Spinal cord (tissue), 10 donors: Measurements from ENCODE around the gene ST8SIA6. TPM values are rescaled to one million over a fixed set of nuclear protein-coding genes. Genes with fewer than 3 reads are reported as not detected.

Experiments
- DNase-seq, 6 donors: peaks; one replicate each; pipeline versions ENCODE4 v3.0.0 to v3.0.0-alpha.2; 2013 to 2015; ENCODE audit warnings: low spot score in 6 of 6, low read depth in 4 of 6
- H3K27ac ChIP-seq: one replicate; pipeline ENCODE4 v1.5.1; 2013; ENCODE audit warnings: low read depth, low read length, control low read depth
- H3K27me3 ChIP-seq: one replicate; pipeline ENCODE4 v1.6.1; 2013; ENCODE audit warnings: low read length; ENCODE audit not compliant: control insufficient read depth, insufficient read depth
- H3K36me3 ChIP-seq: one replicate; pipeline ENCODE4 v1.6.1; 2013; ENCODE audit warnings: low read length; ENCODE audit not compliant: control insufficient read depth, insufficient read depth
- H3K4me1 ChIP-seq: one replicate; pipeline ENCODE4 v1.6.1; 2013; ENCODE audit warnings: low read length; ENCODE audit not compliant: control insufficient read depth, insufficient read depth
- H3K4me3 ChIP-seq: one replicate; pipeline ENCODE4 v1.5.1; 2013; ENCODE audit warnings: low read depth, low read length, control low read depth
- H3K9me3 ChIP-seq: one replicate; pipeline ENCODE4 v1.6.1; 2013; ENCODE audit warnings: low read length; ENCODE audit not compliant: control insufficient read depth, insufficient read depth
- WGBS: methylation state at CpG from one replicate; pipeline ENCODE4 v1.1.5; 2013; ENCODE audit warnings: missing lambda C conversion rate; ENCODE audit not compliant: insufficient coverage; 5-methylcytosine and 5-hydroxymethylcytosine counted together
- polyA plus RNA-seq, 2 donors: library from polyadenylated mRNA; unstranded; fragments of 120-200 nt; gene quantifications; one replicate each; pipeline ENCODE4 v1.2.1, GENCODE V29; 2013; ENCODE audit not compliant: insufficient read length in 2 of 2
- total RNA-seq, 2 donors: library from RNA; depleted of rRNA in 1 of 2; stranded (reverse); fragments of 120-200 nt in 1 of 2; fragments of >200 nt in 1 of 2; gene quantifications; one replicate each; pipeline versions ENCODE4 v1.2.3 to v1.2.4, GENCODE V29; 2013 to 2014
- donor health status: healthy.

ST8SIA6 gene
- total and polyA plus RNA-seq, 4 donors = 9.2 to 24.3 (median 13.8) TPM

GRCh38 chr10:17396004-17396403 is 58.4 kb downstream of the ST8SIA6 start:
- H3K4me3 ChIP-seq = no peak overlapping the region
- WGBS = 100% methylated on average over 2 of the region's 3 CpGs
- H3K27ac ChIP-seq = no peak overlapping the region
- DNase-seq = no peak
- H3K27me3 ChIP-seq = no peaks in the 10 kb centered on the region
- H3K9me3 ChIP-seq = no peaks in the 10 kb centered on the region
- no peaks in the 10 kb centered on the region for H3K4me1 ChIP-seq
- H3K36me3 ChIP-seq = no peaks in the 10 kb centered on the region

- H3K4me1 ChIP-seq = no peaks in the 10 kb centered on the region
- WGBS = 100% methylated on average over 1 of the region's 6 CpGs
- DNase-seq = no peak
- H3K4me3 ChIP-seq = no peak overlapping the region
- no peaks in the 10 kb centered on the region for H3K27me3 ChIP-seq
- H3K9me3 ChIP-seq = no peaks in the 10 kb centered on the region
- H3K27ac ChIP-seq = no peak overlapping the region
- H3K36me3 ChIP-seq = no peaks in the 10 kb centered on the region
These were observed 59.5 kb downstream of the ST8SIA6 start for GRCh38 chr10:17394854-17395253.

- DNase-seq = peak in 1 of 6 donors; percentile 51
- H3K27me3 ChIP-seq = no peaks in the 10 kb centered on the region
- peak overlapping the region; percentile 6 for H3K27ac ChIP-seq
- no peaks in the 10 kb centered on the region for H3K4me1 ChIP-seq
- WGBS = 32% methylated on average over 4 of the region's 6 CpGs
- H3K9me3 ChIP-seq = no peaks in the 10 kb centered on the region
- H3K36me3 ChIP-seq = no peaks in the 10 kb centered on the region
- no peak overlapping the region for H3K4me3 ChIP-seq
These were observed 66.4 kb downstream of the ST8SIA6 start for GRCh38 chr10:17387861-17388503.

GRCh38 chr10:17386616-17387075 is 67.7 kb downstream of the ST8SIA6 start:
- Histone ChIP-seq H3K27me3 (no peaks in the 10 kb centered on the region), H3K4me3 (no peak overlapping the region), H3K4me1 (no peaks in the 10 kb centered on the region), H3K9me3 (no peaks in the 10 kb centered on the region), H3K27ac (no peak overlapping the region), H3K36me3 (no peaks in the 10 kb centered on the region)
- no peak for DNase-seq
- 93% methylated on average over 13 of the region's 15 CpGs for WGBS

GRCh38 chr10:17386021-17386420 is 68.4 kb downstream of the ST8SIA6 start:
- Histone ChIP-seq H3K27ac (no peak overlapping the region), H3K36me3 (no peaks in the 10 kb centered on the region), H3K4me3 (no peak overlapping the region), H3K4me1 (no peaks in the 10 kb centered on the region), H3K27me3 (no peaks in the 10 kb centered on the region), H3K9me3 (no peaks in the 10 kb centered on the region)
- 97% methylated on average over 13 of the region's 18 CpGs for WGBS
- no peak for DNase-seq

- no peaks in the 10 kb centered on the region for H3K9me3 ChIP-seq
- no peaks in the 10 kb centered on the region for H3K27me3 ChIP-seq
- no peak for DNase-seq
- 38% methylated on average over 5 of the region's 6 CpGs for WGBS
- H3K4me3 ChIP-seq = no peak overlapping the region
- no peaks in the 10 kb centered on the region for H3K36me3 ChIP-seq
- H3K4me1 ChIP-seq = no peaks in the 10 kb centered on the region
- H3K27ac ChIP-seq = no peak overlapping the region
These were observed 69.3 kb downstream of the ST8SIA6 start for GRCh38 chr10:17385066-17385465.

GRCh38 chr10:17383801-17384555 is 70.4 kb downstream of the ST8SIA6 start:
- Histone ChIP-seq H3K4me3 (no peak overlapping the region), H3K36me3 (no peaks in the 10 kb centered on the region), H3K27me3 (no peaks in the 10 kb centered on the region), H3K4me1 (no peaks in the 10 kb centered on the region), H3K27ac (no peak overlapping the region), H3K9me3 (no peaks in the 10 kb centered on the region)
- peak in 1 of 6 donors; percentile 28 for DNase-seq
- 82% methylated on average over 2 of the region's 7 CpGs for WGBS

GRCh38 chr10:17381502-17382142 is 72.8 kb downstream of the ST8SIA6 start:
- H3K27me3 ChIP-seq = no peaks in the 10 kb centered on the region
- no peaks in the 10 kb centered on the region for H3K36me3 ChIP-seq
- no peak overlapping the region for H3K4me3 ChIP-seq
- H3K4me1 ChIP-seq = no peaks in the 10 kb centered on the region
- H3K9me3 ChIP-seq = no peaks in the 10 kb centered on the region
- H3K27ac ChIP-seq = no peak overlapping the region
- DNase-seq = no peak
- WGBS = no CpG with 5 or more reads among the region's 4 CpGs

GRCh38 chr10:17380888-17381287 is 73.5 kb downstream of the ST8SIA6 start:
- no peak overlapping the region for H3K4me3 ChIP-seq
- H3K4me1 ChIP-seq = no peaks in the 10 kb centered on the region
- no peak overlapping the region for H3K27ac ChIP-seq
- no peaks in the 10 kb centered on the region for H3K9me3 ChIP-seq
- H3K36me3 ChIP-seq = no peaks in the 10 kb centered on the region
- WGBS = no CpG with 5 or more reads among the region's 5 CpGs
- no peak for DNase-seq
- H3K27me3 ChIP-seq = no peaks in the 10 kb centered on the region
